ENCODE results near the gene SEC14L3.

Gene SEC14L3

DNA sequence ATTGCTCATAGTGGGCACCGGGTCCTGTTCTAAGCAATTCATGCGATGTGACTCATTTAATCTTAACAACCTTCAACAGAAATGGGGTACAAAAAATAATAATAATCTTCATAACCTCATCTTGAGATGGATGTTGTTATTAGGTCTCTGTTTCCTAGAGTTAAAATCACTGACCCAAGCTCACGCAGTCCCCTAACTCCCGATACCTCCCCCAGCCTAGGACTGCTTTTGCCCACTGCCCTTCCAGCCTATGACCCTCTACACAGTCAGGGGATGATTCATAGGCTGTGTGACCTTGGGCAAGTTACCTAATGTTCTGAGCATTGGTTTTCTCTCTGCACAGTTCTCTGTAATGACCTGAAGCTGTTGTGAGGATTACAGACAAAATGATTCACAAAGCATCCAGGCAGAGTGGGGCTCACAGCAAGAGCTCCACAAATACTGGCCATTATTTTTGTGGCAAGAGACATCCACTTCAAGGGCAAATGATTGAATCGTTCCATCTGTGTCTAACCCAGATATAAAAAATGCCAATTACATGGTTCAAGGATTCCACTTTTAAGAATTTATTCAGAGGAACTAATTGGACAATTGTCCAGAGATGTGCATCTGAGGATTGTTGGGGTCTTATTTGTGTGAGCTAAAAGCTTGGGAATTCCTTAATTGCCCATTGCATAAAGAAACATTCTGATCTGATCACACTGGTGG is 26.2 kb downstream of the SEC14L3 start:
- DNase-seq = no peak

DNA sequence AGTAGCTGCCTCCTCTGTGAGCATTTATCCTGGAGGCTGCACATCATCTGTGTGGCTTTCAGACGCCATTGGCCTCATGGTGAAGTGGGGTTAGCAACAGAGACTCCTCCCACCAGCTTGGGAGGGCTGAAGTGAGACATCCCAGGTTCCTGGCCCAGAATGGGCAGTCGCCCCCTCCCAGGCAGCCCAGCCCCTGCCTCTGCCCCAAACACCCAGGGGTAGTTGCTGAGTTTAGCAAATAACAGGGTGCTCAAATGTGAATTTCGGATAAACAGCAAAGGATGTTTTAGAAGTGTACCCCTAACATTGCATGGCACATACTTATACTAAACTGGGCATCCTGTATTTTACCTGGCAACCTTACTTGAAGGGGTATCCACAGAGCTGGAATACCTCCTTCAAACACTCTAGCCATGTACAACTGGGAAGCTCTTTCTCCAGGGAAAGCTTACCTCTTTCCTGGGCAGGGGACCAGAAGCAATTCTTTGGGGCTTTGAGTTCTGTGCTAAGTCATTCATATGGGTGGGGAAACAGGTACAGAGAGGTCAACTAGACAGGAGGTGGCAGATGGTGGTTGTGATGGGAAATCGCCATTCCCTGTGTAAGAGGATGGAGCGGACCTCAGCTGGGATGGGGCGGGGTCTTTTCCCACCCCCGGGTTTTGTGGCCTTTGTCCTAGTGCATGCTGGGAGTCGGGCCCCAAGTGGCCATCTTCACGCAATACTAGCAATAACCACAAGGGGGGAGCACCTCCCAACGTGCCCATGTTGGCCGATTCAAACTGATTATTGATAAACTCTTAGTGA is 27.0 kb downstream of the SEC14L3 start:
- peak in 40 of 51 donors; percentile 6 to 73 (median 24) for DNase-seq

DNA sequence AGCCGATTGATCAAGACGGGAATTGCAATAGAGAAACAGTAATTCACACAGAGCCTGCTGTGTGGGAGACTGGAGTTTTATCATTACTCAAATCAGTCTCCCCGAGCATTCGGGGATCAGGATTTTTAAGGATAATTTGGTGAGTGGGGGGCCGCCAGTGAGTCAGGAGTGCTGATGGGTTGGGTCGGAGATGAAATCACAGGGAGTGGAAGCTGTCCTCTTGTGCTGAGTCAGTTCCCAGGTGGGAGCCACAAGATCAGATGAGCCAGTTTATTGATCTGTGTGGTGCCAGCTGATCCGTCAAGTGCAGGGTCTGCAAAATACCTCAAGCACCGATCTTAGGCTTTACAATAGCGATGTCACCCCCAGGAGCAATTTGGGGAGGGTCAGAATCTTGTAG is 30.7 kb downstream of the SEC14L3 start:
- no peak for DNase-seq

DNA sequence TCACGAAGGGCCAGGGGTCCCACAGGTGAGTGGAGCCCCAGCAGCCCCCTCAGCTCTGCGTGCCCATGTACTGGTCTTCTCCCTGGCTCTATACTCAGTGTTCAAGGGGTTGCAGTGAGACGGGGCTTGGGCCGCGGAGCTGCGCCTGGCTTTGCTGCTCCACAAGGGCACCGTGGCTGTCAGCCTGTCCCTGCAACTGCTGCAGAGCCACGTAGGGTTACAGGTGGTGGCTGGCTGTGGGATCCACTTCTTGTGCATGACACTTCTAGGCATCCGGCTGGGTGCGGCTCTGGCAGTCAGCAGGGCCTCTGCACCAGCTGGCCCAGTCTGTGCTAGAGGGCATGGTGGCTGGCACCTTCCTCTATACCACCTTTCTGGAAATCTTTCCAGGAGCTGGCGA is 32.0 kb downstream of the SEC14L3 start:
- DNase-seq = no peak

DNA sequence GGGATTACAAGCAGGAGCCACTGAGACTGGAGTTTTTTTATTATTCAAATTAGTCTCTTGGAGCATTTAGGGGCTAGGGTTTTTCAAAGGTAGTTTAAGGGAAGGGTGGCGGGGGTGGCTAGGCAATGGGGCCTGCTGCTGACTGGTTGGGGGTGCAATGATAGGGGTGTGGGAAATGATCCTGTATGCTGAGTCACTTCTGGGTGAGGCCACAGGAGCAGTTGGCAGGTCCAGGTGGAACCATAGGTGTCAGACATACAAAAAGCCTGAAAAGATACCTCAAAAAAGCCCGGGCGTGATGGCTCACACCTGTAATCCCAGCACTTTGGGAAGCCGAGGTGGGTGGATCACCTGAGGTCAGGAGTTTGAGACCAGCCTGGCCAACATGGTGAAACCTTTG is 32.6 kb downstream of the SEC14L3 start:
- no peak for DNase-seq

DNA sequence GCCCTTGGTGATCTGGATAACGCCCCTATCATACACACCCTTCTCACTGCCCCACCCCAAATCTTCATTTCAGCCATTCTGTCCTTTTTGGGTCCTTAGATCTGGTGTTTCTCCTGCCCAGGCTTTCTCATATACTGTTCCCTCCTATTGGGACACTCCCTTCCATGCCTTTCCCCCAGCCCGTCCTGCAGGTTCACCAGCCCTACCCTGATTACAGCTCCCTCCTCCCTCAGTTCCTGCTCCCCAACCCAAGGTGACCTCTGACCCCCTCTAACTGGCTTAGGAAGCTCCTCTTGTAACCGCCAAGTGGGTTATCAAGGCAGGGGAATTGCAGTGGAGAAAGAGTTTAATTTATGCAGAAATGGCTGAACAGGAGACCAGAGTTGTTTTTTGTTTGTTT is 33.3 kb downstream of the SEC14L3 start:
- DNase-seq = no peak

DNA sequence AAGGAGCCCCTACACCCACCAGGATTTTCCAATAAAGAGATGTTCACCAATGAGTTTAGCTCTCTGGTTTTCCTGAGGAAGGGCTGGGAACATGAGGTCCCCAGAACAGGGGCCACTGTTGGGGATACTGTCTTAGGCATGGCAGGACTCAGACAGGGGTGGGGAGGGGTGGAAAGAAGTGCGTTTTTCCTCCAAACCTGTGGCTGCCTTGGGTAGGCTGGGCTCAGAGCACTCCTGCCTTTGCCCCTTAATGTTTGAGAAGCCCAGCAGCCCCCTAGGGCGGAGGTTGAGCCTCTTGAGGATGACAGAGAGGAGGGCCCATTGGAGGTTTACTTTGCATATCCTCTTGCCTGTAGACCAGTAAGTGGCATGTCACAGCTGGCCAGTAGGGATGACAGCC is 35.6 kb downstream of the SEC14L3 start:
- no peak for DNase-seq

DNA sequence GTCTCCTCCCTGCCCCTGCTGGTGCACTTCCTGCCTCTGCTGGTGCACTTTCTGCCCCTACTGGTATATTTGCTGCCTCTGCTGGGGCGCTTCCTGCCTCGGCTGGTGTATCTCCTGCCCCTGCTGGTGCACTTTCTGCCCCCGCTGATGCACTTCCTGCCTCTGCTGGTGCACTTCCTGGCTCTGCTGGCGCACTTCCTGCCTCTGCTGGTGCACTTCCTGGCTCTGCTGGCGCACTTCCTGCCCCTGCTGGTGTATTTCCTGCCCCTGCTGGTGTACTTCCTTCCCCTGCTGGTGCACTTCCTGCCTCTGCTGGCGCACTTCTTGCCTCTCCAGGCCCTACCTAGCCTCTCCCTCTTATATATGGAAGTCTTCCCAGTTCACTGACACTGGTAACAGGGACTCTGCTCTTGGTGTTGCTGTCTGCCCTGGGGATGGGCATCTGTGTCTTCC is 36.1 kb downstream of the SEC14L3 start:
- no peak for DNase-seq

DNA sequence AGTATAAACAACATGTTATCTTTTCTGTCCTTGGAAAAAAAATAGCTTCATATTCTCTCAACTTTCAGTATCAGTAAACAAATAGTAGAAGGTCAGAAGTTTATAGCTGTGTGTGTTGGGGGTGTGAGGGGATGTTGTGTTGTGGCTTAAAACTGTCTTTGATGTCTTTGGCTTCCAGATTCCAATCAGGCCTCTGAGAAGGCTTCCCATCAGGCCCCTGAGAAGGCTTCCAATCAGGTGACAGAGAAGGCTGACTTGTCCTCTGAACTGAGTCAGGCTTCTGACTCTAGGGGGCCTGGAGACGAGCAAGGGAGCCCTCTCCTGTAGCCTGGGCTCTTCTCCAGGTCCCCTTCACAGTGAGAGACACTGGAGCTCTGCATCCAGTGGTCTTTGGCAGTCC is 37.0 kb downstream of the SEC14L3 start:
- DNase-seq = no peak

DNA sequence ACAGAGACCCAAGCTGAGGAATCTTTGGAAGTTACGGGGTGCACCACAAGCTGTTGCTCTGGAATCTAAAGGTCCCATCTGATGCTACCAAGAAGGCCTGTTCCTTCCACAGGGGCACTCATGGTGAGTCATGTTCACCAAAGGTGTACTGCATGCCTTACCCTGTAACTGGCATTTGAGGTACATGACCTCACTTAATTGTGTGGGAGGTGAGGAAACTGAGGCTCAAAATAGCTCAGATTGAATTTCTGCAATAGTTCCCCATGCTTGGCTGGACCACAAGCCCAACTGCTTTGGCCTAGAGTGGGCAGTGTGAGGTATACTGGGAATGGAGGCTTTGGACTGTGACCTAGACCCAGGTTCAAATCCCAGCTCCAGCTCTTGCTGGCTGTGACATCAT is 38.0 kb downstream of the SEC14L3 start:
- DNase-seq = no peak

DNA sequence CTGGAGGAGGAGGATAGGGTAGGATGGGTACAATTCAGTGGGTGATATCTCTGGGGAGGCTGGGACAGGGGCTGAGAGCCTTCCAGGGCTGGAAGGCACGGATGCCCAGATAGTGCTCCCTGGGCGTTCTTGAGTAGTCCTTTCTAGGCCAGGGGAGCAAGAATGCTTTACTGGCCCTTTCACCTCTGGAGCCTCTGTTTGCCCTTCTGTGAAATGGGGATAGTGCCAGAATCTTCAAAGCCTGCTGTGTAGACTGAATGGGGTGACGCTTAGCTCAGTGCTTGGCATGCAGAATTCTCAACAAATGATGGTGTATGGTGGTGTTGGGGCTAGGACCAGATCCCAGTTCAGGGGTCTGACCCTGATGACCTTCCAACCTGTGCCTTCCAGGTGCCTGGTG is 38.6 kb downstream of the SEC14L3 start:
- DNase-seq = no peak

DNA sequence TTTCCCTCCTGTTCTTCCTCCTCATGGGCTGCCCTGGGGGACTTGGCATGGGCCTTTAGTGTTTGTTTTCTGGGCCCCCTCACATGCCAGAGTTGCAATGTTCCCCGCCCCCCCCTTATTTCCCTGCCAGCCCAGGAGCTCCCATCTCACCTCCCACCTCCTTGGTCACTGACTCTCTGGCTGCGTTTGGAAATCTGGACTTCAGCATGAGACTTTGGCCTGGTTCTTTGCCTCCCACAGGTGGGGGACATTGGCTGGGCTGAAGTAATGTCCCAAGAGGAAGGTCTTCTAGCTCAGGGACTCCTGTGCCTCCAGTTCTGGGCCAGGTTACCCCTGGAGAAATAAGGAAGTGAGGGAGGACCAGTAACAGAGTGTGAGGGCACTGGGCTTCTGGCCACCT is 39.3 kb downstream of the SEC14L3 start:
- no peak for DNase-seq

DNA sequence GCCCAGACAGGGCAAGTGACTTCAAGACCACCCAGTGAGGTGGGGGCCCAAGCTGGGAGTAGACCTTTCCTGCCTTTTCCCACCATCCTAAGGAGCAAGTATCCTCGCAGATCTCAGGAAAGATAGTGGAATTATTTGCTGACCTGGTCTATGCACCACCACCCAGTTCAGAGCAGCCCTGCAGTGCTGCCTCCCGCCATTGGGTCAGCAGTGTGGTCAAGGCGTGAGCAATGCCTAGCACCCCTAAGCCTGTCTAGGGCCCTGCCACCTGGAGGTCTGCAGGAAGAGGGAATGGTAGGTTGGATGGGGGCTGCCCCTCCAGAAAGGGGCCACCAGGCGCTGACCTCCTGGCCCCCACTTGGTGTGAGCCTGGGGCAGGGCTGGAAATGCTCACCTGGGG is 39.7 kb downstream of the SEC14L3 start:
- no peak for DNase-seq

DNA sequence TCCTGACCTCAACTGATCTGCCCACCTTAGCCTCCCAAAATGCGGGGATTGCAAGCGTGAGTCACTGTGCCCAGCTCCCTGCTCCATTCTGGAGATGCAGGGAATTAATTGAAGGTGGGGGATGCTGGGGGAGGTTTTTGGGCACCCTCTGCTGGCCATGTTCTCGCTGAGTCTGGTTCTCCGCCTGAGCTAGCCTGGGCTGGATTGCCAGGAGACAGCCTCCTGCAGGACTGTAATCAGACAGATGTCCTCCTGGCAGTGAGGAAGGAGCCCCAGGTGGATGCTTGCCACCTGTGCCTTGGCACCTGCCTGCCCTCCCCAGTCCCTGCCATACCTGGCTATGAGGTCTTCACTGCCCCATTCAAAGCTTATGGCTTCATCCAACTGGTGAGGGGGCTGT is 40.9 kb downstream of the SEC14L3 start:
- DNase-seq = no peak

DNA sequence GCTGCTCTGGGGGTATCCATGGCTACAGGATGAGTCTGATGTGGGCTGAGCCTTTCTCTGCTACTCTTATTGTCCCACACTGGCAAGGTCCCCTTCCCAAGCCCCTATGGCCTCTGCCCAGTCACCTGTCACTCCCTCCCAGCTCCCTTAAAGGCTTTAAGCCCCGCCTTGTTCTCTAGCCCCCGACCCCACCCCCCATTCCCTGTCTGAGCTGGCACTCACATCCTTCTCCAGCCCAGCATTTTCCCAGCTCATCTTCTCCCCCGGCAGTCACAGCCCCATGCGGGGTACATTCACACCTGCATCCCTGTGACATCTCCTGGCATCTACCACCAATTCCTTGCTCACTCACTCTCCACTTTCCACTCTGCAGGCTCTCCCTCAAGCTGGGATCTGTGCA is 41.9 kb downstream of the SEC14L3 start:
- no peak for DNase-seq

DNA sequence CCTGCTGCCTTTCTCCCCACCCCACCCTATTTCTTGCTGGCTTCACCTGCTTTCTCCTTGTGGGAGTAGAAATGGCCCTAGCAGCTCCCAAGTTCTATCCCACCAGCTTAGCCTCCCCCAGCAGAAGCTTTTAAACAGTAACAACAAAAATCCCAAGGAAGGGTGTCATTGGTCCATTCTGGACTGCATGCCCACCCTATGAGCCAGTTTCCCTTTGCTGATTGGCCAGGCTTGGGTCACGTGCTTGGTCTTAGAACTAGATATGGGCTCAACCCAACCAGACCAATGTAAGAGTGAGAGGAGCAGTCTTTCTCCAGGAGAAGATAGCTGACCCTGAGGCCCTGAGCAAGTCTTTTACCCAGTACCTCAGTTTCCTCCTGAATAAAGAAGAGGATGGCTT is 43.9 kb downstream of the SEC14L3 start:
- no peak for DNase-seq

DNA sequence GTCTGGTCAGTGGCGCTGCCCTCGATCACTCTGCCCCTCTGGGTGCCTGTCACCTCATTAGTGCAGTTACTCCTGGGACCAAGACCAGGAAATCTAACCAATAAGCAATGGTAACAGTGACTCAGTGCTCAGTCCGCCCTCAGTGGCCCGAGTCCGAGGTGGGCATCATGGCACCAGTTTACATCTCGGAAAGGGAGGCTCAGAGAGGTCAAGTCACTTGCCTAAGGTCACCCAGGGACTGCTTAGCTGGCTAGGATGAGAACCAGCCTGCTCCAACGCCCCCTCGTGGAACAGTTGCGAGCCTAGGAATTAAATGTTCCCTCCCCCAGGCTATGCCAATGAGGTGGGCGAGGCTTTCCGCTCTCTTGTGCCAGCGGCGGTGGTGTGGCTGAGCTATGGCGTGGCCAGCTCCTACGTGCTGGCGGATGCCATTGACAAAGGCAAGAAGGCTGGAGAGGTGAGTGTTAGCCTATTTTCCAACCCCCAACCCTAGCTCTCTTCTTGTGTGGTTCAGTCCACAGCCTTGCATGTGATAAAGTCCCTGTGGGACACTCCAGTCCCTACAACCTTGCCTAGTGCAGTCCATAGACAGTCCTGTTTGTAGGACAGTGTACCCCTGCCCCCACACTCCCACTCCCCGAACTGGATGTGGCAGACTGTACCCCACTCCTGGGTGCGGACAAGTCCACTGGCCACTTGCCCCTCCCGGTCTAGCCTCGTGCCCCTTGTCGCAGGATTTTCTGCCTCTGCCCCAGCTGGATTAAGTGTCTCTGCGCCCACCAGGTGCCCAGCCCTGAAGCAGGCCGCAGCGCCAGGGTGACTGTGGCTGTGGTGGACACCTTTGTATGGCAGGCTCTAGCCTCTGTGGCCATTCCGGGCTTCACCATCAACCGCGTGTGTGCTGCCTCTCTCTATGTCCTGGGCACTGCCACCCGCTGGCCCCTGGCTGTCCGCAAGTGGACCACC is 45.1 kb downstream of the SEC14L3 start:
- peak in 44 of 51 donors; percentile 9 to 84 (median 49) for DNase-seq

DNA sequence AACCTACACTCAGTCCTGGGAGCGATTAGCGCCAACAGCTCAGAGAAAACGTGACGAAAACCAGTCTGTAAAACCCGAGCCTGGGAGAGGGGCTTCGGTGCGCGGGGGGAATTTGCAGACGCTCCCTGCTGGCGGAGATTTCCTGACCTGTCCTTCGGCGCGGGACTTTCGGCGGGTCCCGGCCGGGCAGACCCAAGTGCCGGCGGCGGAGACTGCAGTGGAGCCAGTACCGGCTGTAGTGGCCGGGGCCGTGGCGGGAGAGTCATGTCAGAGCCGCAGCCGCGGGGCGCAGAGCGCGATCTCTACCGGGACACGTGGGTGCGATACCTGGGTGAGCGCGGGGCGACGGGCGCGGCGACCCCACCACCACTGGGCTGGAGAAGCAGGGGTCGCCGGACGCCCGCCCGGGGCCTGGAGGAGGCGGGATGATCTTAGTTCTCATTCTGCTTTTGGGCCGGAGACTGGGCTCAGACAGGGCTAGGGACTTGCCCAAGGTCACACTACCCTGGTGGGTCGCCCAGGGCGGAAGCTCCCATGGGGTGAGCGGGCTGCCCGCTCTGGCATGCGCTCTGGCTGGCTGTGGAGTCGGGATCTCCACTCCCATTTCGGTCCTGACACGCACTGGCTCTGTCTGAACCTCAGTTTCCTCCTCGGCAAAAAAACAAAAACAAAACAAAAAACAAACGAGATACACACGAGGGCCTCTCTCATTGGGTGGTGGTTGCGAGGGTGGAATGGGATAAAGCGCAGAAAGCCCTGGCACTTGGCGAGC is 46.0 kb downstream of the SEC14L3 start, which contains the start of gene MTFP1:
MTFP1 (plus strand) TSS at position 153 of the 772 bp plus-strand sequence; CDS start at position 265, 112 bp downstream.
- peak in 43 of 51 donors; percentile 7 to 64 (median 34) for DNase-seq

DNA sequence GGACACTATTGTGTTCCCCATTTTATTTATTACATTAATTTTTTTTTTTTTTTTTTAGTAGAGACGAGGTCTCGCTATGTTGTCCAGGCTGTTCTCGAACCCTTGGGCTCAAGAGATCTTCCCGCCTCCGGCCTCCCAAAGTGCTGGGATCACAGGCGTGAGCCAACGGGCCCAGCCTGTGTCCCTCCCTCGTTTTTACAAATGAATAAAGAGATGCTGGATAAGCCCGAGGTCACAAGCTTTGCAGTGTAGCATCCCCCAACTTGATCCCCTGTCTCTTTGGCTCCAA is 46.5 kb downstream of the SEC14L3 start:
- DNase-seq = no peak

DNA sequence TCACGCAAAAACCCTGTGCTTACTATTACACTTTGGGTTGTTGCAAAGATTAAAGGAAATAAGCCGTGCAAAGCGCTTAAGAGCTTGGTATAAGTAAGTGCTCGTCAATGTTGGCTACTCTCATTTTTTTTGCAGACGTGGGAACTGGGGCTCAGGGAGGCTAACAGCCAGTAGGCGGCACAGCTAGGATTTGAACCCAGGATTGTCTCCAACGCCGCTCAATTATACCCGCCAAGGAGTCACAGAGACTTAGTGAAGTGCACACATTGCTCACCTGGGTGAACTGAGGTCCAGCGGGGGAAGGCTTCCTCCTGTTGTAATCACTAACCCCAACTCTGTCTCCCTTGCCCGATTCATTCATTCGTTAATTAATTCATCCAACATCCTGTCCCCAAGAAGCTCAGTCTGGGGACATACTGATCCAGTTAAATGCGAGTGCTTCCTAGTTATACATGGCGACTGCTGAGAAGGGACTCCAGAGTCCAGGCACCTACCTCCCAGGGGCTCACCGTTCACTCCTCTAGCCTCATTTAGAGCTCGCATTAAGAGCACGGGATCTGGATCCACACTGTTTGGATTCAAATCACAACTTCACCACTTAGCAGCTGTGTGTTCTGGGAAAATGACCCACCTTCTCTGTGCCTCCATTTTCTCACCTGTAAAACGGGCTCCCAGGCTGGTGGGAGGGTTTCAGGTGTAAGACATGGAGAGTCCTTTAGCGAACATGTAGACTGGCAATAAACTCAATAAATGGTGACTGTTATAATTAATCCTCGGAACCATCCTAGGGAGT is 47.1 kb downstream of the SEC14L3 start:
- DNase-seq = peak in 9 of 51 donors; percentile 21 to 65 (median 48)

Measured in hypothalamus (tissue), 51 donors.